Measurements from ENCODE around the gene ESYT3.

- no peak for TF ChIP-seq CTCF (conservative IDR thresholded peaks at IDR 0.05; ENCODE audit: low read depth, low read length)
- TF ChIP-seq EZH2 (IDR thresholded peaks at IDR 0.05; ENCODE audit: borderline replicate concordance, low read depth, low read length, poor library complexity, severe bottlenecking) = no peak
Measured at GRCh38 chr3:138477801-138478200, 43.4 kb downstream of the ESYT3 start.

All from A673 (cell line).